ENCODE measurements around the gene RASSF4. TPM values are rescaled to one million over a fixed set of nuclear protein-coding genes. Genes with fewer than 3 reads are reported as not detected.
A peak's percentile ranks its signal among the peaks of the same experiment; 100 is the strongest.

Gene RASSF4
- total and polyA plus RNA-seq, 4 donors, result 19.5 to 55.4 (median 41.6) TPM

DNA sequence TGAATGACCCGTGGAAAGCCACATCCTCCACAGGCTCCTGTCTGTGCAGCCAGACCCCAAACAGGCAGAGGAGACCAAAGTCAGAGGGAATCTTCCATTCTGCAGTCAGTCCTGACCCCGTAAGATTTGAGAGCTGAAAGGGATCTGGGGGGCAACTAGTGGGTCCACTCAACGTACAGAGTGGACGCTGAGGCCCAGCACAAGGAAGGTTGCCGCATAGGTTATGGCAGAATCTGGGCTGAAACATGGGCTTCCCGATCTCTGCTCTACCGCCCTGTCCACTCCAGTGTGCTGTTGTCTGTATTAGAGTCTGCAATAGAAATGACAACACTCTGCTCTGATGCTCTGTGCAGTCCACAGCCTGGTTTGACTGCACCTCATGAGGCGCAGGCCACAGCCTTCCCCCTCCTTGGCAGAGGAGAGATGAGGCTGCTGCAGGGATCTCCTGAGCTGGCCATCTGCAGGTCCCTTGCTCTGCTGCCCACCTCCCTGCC is 33.2 kb downstream of the RASSF4 start:
- Histone ChIP-seq H3K4me1 (ENCODE audit: control insufficient read depth in 5 of 5, insufficient read depth in 5 of 5, low read length in 5 of 5) (peaks cover 4 to 36% (median 17%) of the 10 kb centered on the region in 5 donors), H3K4me3 (no peak overlapping the region), H3K27me3 (ENCODE audit: control insufficient read depth in 3 of 3, insufficient read depth in 3 of 3, low read length in 2 of 3) (no peaks in the 10 kb centered on the region), H3K27ac (ENCODE audit: low read depth in 1 of 2, low read length in 1 of 2) (peak overlapping the region in 1 of 2 donors; percentile 34), H3K9ac (ENCODE audit: insufficient read depth in 1 of 2, low read length in 2 of 2) (no peak overlapping the region), H3K36me3 (ENCODE audit: control insufficient read depth in 4 of 4, insufficient read depth in 4 of 4, low read length in 4 of 4) (peaks cover 0 to 13% (median 1%) of the 10 kb centered on the region in 4 donors), H3K9me3 (ENCODE audit: control insufficient read depth in 4 of 4, insufficient read depth in 3 of 4, low read length in 3 of 4) (no peaks in the 10 kb centered on the region)
- DNase-seq (no peak), ATAC-seq (ENCODE audit: insufficient read depth, low FRiP score) (no peak)
- WGBS, 2 donors, result 93 to 98% methylated on average over 8 of the region's 8 CpGs
- TF ChIP-seq, protein P1, sequence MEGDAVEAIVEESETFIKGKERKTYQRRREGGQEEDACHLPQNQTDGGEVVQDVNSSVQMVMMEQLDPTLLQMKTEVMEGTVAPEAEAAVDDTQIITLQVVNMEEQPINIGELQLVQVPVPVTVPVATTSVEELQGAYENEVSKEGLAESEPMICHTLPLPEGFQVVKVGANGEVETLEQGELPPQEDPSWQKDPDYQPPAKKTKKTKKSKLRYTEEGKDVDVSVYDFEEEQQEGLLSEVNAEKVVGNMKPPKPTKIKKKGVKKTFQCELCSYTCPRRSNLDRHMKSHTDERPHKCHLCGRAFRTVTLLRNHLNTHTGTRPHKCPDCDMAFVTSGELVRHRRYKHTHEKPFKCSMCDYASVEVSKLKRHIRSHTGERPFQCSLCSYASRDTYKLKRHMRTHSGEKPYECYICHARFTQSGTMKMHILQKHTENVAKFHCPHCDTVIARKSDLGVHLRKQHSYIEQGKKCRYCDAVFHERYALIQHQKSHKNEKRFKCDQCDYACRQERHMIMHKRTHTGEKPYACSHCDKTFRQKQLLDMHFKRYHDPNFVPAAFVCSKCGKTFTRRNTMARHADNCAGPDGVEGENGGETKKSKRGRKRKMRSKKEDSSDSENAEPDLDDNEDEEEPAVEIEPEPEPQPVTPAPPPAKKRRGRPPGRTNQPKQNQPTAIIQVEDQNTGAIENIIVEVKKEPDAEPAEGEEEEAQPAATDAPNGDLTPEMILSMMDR (IDR thresholded peaks at IDR 0.05; ENCODE audit: control extremely low read depth, extremely low read depth), result no peak

DNA sequence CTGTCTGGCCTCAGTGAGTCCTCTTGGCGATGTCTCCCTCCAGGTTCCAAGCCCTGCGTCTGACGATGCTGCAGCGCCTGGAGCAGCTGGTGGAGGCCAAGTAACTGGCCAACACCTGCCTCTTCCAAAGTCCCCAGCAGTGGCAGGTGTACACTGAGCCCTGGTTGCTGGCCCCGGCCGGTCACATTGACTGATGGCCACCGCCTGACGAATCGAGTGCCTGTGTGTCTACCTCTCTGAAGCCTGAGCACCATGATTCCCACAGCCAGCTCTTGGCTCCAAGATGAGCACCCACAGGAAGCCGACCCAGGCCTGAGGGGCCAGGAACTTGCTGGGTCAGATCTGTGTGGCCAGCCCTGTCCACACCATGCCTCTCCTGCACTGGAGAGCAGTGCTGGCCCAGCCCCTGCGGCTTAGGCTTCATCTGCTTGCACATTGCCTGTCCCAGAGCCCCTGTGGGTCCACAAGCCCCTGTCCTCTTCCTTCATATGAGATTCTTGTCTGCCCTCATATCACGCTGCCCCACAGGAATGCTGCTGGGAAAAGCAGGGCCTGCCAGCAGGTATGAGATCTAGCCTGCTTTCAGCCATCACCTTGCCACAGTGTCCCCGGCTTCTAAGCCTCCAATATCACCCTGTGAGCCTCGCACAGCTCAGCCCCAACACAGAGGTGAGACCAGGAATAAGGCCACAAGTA is 33.8 kb downstream of the RASSF4 start:
- no peak for DNase-seq
- H3K4me1 ChIP-seq (ENCODE audit: control insufficient read depth in 5 of 5, insufficient read depth in 5 of 5, low read length in 5 of 5), result peaks cover 4 to 38% (median 17%) of the 10 kb centered on the region in 5 donors
- TF ChIP-seq, protein P1 (IDR thresholded peaks at IDR 0.05; ENCODE audit: control extremely low read depth, extremely low read depth), result no peak
- H3K36me3 ChIP-seq (ENCODE audit: control insufficient read depth in 4 of 4, insufficient read depth in 4 of 4, low read length in 4 of 4), result peaks cover 0 to 13% (median 1%) of the 10 kb centered on the region in 4 donors
- no peaks in the 10 kb centered on the region for H3K9me3 ChIP-seq (ENCODE audit: control insufficient read depth in 4 of 4, insufficient read depth in 3 of 4, low read length in 3 of 4)
- H3K4me3 ChIP-seq, result no peak overlapping the region
- ATAC-seq (ENCODE audit: insufficient read depth, low FRiP score), result no peak
- 95 to 98% methylated on average over 14 of the region's 14 CpGs for WGBS, 2 donors
- H3K27me3 ChIP-seq (ENCODE audit: control insufficient read depth in 3 of 3, insufficient read depth in 3 of 3, low read length in 2 of 3), result no peaks in the 10 kb centered on the region
- H3K27ac ChIP-seq (ENCODE audit: low read depth in 1 of 2, low read length in 1 of 2), result peak overlapping the region in 1 of 2 donors; percentile 7
- H3K9ac ChIP-seq (ENCODE audit: insufficient read depth in 1 of 2, low read length in 2 of 2), result no peak overlapping the region

DNA sequence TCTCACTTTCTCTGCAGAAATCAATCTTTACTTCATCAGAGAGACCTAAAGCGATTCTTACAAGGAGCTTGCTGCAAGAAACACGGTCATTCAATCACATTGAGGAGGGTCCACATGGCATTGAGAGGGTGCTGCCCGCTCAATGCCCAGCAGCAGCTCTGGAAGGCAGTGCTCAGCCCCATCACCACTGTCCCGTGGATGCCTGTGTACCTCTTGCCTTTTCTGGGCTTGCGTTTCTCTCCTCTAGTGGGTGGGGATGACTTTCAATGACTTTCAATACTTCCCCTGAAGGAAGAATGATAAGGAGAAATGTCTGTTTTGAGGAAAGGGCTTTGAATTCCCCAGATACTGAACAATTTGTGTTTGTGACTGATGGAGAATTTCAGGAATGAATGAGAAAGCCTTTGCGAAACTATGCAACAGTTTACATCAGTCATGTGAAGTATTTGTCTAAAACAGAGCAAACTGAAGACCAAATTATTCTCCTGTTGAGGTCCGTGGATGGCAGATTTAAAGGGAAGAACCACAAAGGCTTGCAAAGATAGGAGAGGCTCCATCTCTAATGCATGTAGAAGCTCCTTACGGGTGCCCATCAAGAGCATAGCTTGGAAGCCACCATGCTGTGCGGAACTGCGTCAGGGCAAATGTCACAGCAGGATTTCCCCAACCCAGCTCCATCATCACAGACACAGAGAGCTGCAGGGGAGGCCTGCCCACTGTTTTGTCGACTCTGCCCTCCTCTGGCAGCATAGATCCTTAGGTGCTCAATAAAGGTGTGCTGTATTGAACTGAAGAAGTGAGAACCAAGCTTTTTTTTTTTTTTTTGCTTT is 34.5 kb downstream of the RASSF4 start:
- TF ChIP-seq, protein P1 (IDR thresholded peaks at IDR 0.05; ENCODE audit: control extremely low read depth, extremely low read depth), result no peak
- Histone ChIP-seq H3K4me3 (no peak overlapping the region), H3K27me3 (ENCODE audit: control insufficient read depth in 3 of 3, insufficient read depth in 3 of 3, low read length in 2 of 3) (no peaks in the 10 kb centered on the region)

More for the DNA sequence above, 34.5 kb downstream of the RASSF4 start:
- no peak for DNase-seq
- H3K36me3 ChIP-seq (ENCODE audit: control insufficient read depth in 4 of 4, insufficient read depth in 4 of 4, low read length in 4 of 4), result peaks cover 0 to 13% (median 1%) of the 10 kb centered on the region in 4 donors
- peak overlapping the region in 1 of 2 donors; percentile 28 for H3K27ac ChIP-seq (ENCODE audit: low read depth in 1 of 2, low read length in 1 of 2)
- WGBS, 2 donors, result 79 to 85% methylated on average over 11 of the region's 11 CpGs
- no peak overlapping the region for H3K9ac ChIP-seq (ENCODE audit: insufficient read depth in 1 of 2, low read length in 2 of 2)
- ATAC-seq (ENCODE audit: insufficient read depth, low FRiP score), result no peak
- peaks cover 4 to 37% (median 17%) of the 10 kb centered on the region in 5 donors for H3K4me1 ChIP-seq (ENCODE audit: control insufficient read depth in 5 of 5, insufficient read depth in 5 of 5, low read length in 5 of 5)
- H3K9me3 ChIP-seq (ENCODE audit: control insufficient read depth in 4 of 4, insufficient read depth in 3 of 4, low read length in 3 of 4), result no peaks in the 10 kb centered on the region
